Skin epidermis (tissue), 12 donors: ENCODE data around the gene DUSP16.
"Not testable (repeated sequence)": the region's sequence is repeated elsewhere in the genome, so short reads cannot be mapped to it uniquely, and the experiment has no call there.

Experiments used
- H3K27ac ChIP-seq, 21 experiments: fragments of 200-600 bp; sonication (generic) in 11 of 21; one replicate each; pipeline ENCODE4 v1.5.0; 2020; ENCODE audit warnings: mild to moderate bottlenecking in 3 of 21, inconsistent platforms in 2 of 21, moderate library complexity in 2 of 21
- H3K4me3 ChIP-seq, 7 experiments: fragments of 200-600 bp; sonication (generic) in 2 of 7; one replicate each; pipeline ENCODE4 v1.5.0; 2020; ENCODE audit warnings: inconsistent platforms in 2 of 7, mild to moderate bottlenecking in 2 of 7, moderate library complexity in 1 of 7

The DUSP16 gene

GRCh38 chr12:12482150-12482761 is 80.4 kb downstream of the DUSP16 start:
- peak overlapping the region in 1 of 7 experiments; percentile 17 for H3K4me3 ChIP-seq
- H3K27ac ChIP-seq = peak overlapping the region in 16 of 21 experiments; percentile 27 to 92 (median 66)

GRCh38 chr12:12481631-12482030 is 81.0 kb downstream of the DUSP16 start:
- no peak overlapping the region for H3K4me3 ChIP-seq
- H3K27ac ChIP-seq = peak overlapping the region in 11 of 21 experiments; percentile 40 to 92 (median 71)

DNA sequence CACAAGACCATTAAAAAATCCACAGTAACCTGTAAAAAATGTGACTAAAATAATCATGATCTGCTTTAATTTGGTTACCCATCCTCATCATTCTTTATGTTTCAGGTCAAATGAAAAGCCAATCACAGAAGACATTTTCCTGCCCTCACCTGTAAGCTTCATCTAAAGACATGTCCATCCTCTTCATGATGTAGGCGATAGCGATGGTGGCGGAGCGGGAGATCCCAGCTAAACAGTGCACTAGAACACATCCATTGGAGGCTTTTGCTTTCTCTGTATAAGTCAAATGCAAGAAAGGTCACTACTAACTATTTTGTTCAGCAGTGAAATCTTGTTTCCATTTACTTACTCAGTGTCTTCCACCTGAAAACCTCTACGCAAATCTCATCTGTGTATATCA is 82.6 kb downstream of the DUSP16 start:
- Histone ChIP-seq H3K27ac (peak overlapping the region in 2 of 21 experiments; percentile 24 to 25), H3K4me3 (no peak overlapping the region)

DNA sequence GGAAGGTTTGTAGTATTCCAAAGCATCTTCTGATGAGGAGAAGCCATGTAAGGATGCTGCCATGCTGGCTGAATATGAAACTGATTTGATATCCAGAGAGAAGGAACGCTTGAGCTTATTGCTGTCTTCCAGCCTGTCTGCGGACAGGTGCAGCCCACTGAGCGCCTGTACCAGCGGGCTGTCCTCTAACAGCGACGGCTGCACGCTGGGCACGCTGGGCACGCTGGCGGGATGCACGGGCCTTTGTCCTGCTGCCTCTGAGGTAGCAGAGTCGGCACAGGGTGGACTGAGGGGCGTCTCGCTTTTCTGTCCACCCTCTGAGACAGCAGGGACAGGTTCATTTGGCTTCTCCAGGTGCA is 85.2 kb downstream of the DUSP16 start:
- H3K27ac ChIP-seq = peak overlapping the region in 2 of 21 experiments; percentile 14 to 31

GRCh38 chr12:12476857-12477531 is 85.7 kb downstream of the DUSP16 start:
- peak overlapping the region in 4 of 21 experiments; percentile 14 to 94 (median 84) for H3K27ac ChIP-seq
- no peak overlapping the region for H3K4me3 ChIP-seq

More for the DNA sequence above, 85.2 kb downstream of the DUSP16 start:
- H3K4me3 ChIP-seq = no peak overlapping the region

GRCh38 chr12:12474931-12475795 is 87.5 kb downstream of the DUSP16 start:
- Histone ChIP-seq H3K27ac (peak overlapping the region in 18 of 21 experiments; percentile 22 to 94 (median 64)), H3K4me3 (no peak overlapping the region)

- Histone ChIP-seq H3K27ac (peak overlapping the region in 16 of 21 experiments; percentile 6 to 94 (median 62)), H3K4me3 (no peak overlapping the region)
Observed at GRCh38 chr12:12474471-12474928, 88.2 kb downstream of the DUSP16 start.

DNA sequence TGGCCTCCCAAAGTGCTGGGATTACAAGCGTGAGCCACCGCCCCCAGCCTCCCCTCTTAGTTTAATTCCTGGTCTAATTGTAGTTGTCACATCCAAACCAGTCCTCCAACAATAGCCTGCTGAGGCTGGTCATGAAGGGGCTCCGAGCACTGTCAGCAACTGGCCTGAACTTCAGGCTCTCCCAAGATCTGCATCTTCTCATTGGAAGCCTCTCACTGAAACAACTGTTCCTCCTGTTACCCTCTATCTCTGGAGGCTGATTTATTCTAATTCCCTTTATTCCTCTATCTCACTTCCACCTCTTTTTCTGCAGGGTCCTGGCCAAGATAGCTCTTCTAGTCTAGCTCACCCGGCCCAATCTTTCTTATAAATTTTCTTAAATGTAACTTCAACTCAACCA is 89.4 kb downstream of the DUSP16 start:
- Histone ChIP-seq H3K4me3 (no peak overlapping the region), H3K27ac (peak overlapping the region in 7 of 21 experiments; percentile 23 to 88 (median 61))

DNA sequence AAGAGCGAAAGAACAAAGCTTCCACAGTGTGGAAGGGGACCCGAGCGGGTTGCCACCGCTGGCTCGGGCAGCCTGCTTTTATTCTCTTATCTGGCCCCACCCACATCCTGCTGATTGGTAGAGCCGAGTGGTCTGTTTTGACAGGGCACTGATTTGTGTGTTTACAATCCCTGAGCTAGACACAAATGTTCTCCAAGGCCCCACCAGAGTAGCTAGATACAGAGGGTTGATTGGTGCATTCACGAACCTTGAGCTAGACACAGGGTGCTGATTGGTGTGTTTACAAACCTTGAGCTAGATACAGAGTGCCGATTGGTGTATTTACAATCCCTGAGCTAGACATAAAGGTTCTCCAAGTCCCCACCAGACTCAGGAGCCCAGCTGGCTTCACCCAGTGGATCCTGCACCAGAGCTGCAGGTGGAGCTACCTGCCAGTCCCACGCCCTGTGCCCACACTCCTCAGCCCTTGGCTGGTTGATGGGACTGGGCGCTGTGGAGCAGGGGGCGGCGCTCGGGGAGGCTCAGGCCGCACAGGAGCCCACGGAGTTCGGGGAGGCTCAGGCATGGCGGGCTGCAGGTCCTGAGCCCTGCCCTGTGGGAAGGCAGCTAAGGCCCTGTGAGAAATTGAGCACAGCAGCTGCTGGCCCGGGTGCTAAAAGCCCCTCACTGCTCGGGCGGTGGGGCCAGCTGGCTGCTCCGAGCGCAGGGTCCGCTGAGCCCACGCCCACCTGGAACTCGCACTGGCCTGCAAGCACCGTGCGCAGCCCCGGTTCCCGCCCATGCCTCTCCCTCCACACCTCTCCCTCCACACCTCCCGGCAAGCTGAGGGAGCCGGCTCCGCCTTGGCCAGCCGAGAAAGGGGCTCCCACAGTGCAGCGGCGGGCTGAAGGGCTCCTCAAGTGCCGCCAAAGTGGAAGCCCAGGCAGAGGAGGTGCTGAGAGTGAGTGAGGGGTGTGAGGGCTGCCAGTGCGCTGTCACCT is 90.4 kb downstream of the DUSP16 start:
- H3K4me3 ChIP-seq = not testable (repeated sequence)
- H3K27ac ChIP-seq = peak overlapping the region in 1 of 21 experiments; percentile 14

- H3K27ac ChIP-seq = peak overlapping the region in 3 of 21 experiments; percentile 18 to 41 (median 32)
- H3K4me3 ChIP-seq = no peak overlapping the region
Observed at GRCh38 chr12:12470751-12471306, 91.8 kb downstream of the DUSP16 start.

DNA sequence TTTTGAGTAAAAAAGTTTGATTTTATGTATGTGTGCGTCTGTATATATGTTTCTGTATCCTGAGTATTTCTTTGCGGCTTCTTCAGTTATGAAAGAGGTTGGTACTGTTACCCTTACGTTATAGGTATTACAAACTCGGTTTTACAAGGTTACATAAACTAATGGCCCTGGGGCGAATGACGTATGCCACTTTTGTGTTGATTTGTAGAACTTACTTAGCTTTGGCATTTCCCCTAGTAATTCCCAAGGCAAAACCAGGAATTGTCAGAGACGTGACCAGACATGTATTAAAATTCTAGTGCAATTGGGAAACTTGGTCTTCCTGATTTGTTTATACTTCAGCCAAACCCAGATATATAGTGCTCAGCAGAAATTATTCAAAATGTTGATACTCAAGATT is 93.3 kb downstream of the DUSP16 start:
- Histone ChIP-seq H3K27ac (peak overlapping the region in 10 of 21 experiments; percentile 48 to 84 (median 73)), H3K4me3 (no peak overlapping the region)

- Histone ChIP-seq H3K27ac (peak overlapping the region in 13 of 21 experiments; percentile 4 to 84 (median 64)), H3K4me3 (no peak overlapping the region)
Observed at GRCh38 chr12:12468575-12468974, 94.1 kb downstream of the DUSP16 start.

DNA sequence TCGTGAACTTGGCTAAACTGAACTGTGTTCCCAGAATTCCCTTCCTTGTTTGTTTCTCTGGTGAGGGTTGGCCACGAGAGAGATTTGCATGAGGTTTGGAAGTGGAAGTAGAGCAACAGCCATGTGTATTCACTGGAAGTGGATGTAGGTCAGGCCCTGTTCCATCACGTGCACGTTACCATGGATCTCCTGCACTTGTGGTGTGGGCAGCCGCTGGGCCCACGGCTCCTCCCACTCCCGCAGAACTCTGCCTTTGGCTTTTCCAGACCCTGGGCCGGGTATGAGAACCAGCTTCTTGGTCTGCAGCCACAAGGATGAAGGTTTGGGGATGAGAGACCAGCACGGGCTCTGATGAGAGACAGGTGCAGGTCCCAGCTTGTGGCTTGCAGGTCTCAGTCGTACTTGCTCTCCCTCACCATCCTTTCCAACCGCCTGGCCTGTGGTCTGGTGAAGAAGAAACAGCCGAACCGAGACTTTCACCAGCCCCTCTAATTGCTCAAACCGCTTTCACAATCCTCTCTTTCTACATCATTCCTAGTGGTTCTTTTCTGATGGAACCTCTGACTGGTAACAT is 94.9 kb downstream of the DUSP16 start:
- no peak overlapping the region for H3K4me3 ChIP-seq
- peak overlapping the region in 16 of 21 experiments; percentile 3 to 84 (median 59) for H3K27ac ChIP-seq

DNA sequence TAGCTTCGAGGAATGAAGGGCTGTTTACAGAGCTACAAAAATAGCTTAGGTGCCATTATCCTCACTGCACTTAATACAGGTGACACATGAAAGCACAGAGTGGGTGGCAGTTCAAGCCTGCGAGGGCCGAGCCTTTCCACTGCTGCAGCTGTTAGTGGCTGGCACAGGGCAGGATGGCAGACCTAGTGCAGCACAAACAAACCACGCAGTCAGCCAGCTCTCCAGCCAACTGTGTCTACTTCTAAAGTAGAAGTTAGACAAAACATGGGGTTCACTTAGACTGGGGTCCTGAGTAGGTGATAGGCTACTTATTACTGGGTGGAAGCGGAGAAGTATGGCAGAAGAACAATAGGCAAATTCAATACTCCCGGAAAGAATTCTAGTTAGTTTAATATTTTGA is 95.4 kb downstream of the DUSP16 start:
- no peak overlapping the region for H3K4me3 ChIP-seq
- H3K27ac ChIP-seq = peak overlapping the region in 16 of 21 experiments; percentile 3 to 84 (median 64)

GRCh38 chr12:12466157-12466556 is 96.5 kb downstream of the DUSP16 start:
- H3K27ac ChIP-seq = peak overlapping the region in 14 of 21 experiments; percentile 34 to 84 (median 67)
- no peak overlapping the region for H3K4me3 ChIP-seq

GRCh38 chr12:12465522-12465921 is 97.1 kb downstream of the DUSP16 start:
- Histone ChIP-seq H3K27ac (peak overlapping the region in 12 of 21 experiments; percentile 5 to 84 (median 64)), H3K4me3 (no peak overlapping the region)

DNA sequence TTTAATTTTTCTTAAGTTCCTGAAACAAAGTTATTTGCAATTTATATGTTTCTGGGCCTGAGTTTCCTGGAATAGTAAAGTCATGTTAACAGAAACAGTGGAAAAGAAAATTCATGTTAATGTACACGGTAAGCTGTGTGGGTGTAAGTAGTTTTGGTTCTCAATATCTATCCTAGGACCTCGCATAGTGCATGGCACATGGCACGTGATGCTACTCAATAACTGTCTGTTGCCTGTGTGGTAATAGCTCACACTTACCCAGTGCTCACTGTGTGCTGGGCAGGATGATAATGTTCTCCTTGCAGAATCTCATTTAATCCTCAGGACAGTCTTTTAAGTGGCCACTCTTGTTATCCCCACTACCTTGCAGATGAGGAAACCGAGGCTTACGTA is 100.7 kb downstream of the DUSP16 start:
- no peak overlapping the region for H3K4me3 ChIP-seq
- peak overlapping the region in 3 of 21 experiments; percentile 30 to 65 (median 39) for H3K27ac ChIP-seq
